Common myeloid progenitor, CD34-positive (primary cell): ENCODE data around the gene PHF2.

Experiments
- CTCF ChIA-PET: fragments of 350-600 bp; sonication (Branson Sonifier 250); formaldehyde crosslinking; loops from one replicate; lab custom pipeline; 2021; ENCODE audit warnings: antibody characterized with exemption; lab: Charles Lee
- POLR2A ChIA-PET: fragments of 350-600 bp; sonication (Branson Sonifier 250); formaldehyde crosslinking; loops from one replicate; lab custom pipeline; 2021; ENCODE audit warnings: antibody characterized with exemption; lab: Charles Lee
- DNase-seq, 3 donors: peaks; one replicate each; pipeline versions ENCODE4 v3.0.0 to v3.0.0-alpha.2; 2013
- H3K27ac ChIP-seq, 2 experiments: 1 replicate in 1 of 2; 2 replicates in 1 of 2; pipeline ENCODE4 v1.7.0; 2013; ENCODE audit warnings: inconsistent platforms in 2 of 2, low read length in 2 of 2, mild to moderate bottlenecking in 2 of 2, low read depth in 1 of 2, moderate library complexity in 1 of 2; ENCODE audit not compliant: severe bottlenecking in 2 of 2, insufficient read depth in 1 of 2, poor library complexity in 1 of 2
- H3K27me3 ChIP-seq, 5 experiments: replicated peaks in 2 of 5; 1 replicate in 3 of 5; 2 replicates in 2 of 5; pipeline versions ENCODE4 v1.6.1 to v1.7.0; 2013; ENCODE audit warnings: low read length in 4 of 5, mild to moderate bottlenecking in 2 of 5, moderate library complexity in 2 of 5, inconsistent platforms in 1 of 5; ENCODE audit not compliant: insufficient read depth in 5 of 5, control insufficient read depth in 4 of 5
- H3K36me3 ChIP-seq, 4 experiments: 1 replicate in 2 of 4; 2 replicates in 2 of 4; pipeline versions ENCODE4 v1.6.1 to v1.7.0; 2013; ENCODE audit warnings: low read length in 3 of 4, control low read depth in 1 of 4, mild to moderate bottlenecking in 1 of 4; ENCODE audit not compliant: control insufficient read depth in 4 of 4, insufficient read depth in 4 of 4
- H3K4me1 ChIP-seq, 4 experiments: 1 replicate in 3 of 4; 2 replicates in 1 of 4; pipeline versions ENCODE4 v1.6.1 to v1.7.1; 2013; ENCODE audit warnings: low read length in 3 of 4, mild to moderate bottlenecking in 3 of 4, control low read depth in 1 of 4, inconsistent platforms in 1 of 4, moderate library complexity in 1 of 4; ENCODE audit not compliant: control insufficient read depth in 4 of 4, insufficient read depth in 4 of 4; ENCODE audit errors: control extremely low read depth in 1 of 4
- H3K4me3 ChIP-seq, 7 experiments: 1 replicate in 4 of 7; 2 replicates in 3 of 7; pipeline versions ENCODE4 v1.5.1 to v1.7.0; 2013; ENCODE audit warnings: mild to moderate bottlenecking in 7 of 7, low read length in 6 of 7, moderate library complexity in 6 of 7, inconsistent platforms in 2 of 7, low read depth in 2 of 7, control low read depth in 1 of 7; ENCODE audit not compliant: insufficient read depth in 4 of 7, control insufficient read depth in 1 of 7; ENCODE audit errors: extremely low read depth in 1 of 7
- H3K9me3 ChIP-seq, 5 experiments: 1 replicate in 4 of 5; 2 replicates in 1 of 5; pipeline versions ENCODE4 v1.6.1 to v1.7.1; 2013; ENCODE audit warnings: low read length in 4 of 5, mild to moderate bottlenecking in 2 of 5, inconsistent platforms in 1 of 5, low read depth in 1 of 5, moderate library complexity in 1 of 5; ENCODE audit not compliant: control insufficient read depth in 4 of 5, insufficient read depth in 2 of 5; ENCODE audit errors: control extremely low read depth in 1 of 5
- WGBS: methylation state at CpG from one replicate; pipeline ENCODE4 v1.1.5; 2013; ENCODE audit not compliant: insufficient coverage; 5-methylcytosine and 5-hydroxymethylcytosine counted together

The PHF2 gene

DNA sequence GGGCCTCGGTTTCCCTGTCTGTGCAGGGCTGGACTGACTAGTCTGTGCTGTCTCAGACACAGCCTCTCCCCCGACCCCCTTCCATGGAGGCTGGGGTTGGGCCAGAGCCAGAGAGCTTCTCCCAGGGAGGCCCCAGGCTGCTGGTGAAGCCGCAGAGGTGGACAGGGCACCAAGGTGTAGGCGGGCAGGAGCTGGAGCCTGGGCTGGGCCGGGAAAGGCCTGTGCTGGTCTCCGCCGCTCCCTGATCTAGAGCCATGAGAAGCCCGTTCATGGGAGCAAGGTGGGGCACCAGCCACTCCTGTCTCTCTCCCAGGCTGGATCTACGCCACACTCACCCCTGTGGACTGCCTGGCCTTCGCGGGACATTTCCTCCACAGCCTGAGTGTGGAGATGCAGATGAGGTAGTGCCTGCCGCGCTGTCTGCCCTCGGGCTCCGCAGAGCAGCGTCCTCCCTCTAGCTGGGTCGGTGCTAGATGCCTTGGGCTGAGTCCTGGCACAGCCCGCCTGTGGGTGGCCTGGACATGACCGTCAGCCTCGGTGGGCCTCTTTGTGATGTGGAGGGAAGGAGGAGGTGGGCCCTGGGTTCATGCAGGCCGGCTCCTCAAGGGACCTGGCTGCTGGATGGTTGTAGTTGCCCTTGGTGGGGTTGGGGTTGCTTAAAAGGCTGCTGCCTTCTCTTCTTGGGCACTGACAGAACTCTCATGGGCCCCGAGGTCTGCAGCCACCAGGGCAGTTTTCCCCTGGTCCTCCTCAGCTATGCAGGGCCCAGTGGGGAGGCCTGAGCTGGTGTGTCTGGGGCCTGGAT lies 79.4 kb downstream of the PHF2 start:
- 99% methylated on average over 16 of the region's 22 CpGs for WGBS
- POLR2A ChIA-PET, result no interaction called here
- no peak overlapping the region for H3K27ac ChIP-seq
- H3K27me3 ChIP-seq, result no peaks in the 10 kb centered on the region
- peaks cover 4 to 64% (median 46%) of the 10 kb centered on the region in 4 experiments for H3K36me3 ChIP-seq
- H3K4me3 ChIP-seq, result no peak overlapping the region
- H3K4me1 ChIP-seq, result no peaks in the 10 kb centered on the region
- CTCF ChIA-PET, result no interaction called here
- H3K9me3 ChIP-seq, result no peaks in the 10 kb centered on the region
- DNase-seq, result no peak

DNA sequence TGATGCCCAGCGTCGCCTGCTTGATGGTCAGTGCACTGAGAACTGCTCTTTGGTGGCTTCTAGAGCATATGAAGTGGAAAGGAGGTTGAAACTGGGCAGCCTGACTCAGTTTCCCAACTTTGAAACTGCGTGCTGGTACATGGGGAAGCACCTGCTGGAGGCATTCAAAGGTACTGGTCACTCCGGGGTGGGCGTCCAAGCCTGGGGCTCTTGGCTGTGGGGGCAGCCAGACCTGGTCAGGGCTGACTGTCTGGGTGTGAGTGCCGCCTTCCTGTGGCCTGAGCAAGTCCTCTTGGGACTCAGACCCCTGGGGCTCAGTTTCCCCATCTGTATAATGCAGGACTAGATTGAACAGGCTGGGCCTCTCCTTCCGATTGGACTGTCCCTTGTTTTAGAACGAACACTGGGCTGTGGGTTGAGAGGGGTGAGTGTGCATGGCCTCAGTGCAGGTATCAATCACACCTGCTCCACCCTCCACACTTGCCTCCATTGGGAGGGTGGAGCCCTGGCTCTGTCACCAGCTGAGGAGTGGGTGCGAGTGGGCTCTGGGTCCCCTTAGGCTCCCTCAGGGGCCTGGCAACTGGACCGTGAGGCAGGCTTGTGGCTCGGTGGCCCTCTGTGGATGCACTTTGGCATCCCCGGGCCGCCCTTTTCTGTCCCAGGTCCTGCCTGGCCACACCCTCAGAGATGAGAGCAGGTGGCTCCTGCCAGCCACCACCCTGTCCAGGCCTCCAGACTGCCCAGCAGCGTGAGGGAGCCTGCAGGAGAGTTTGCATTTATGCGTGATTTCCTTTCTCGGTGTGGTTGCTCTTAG lies 80.2 kb downstream of the PHF2 start:
- ChIA-PET POLR2A (no interaction called here), CTCF (interaction anchor here (1.4 kb wide), 1 partner anchor 22 kb away, joined by 4 read pairs; no protein-coding TSS in a partner anchor)
- DNase-seq, result no peak
- H3K27ac ChIP-seq, result no peak overlapping the region
- no peaks in the 10 kb centered on the region for H3K4me1 ChIP-seq
- H3K4me3 ChIP-seq, result no peak overlapping the region
- 98% methylated on average over 13 of the region's 16 CpGs for WGBS
- no peaks in the 10 kb centered on the region for H3K27me3 ChIP-seq
- H3K9me3 ChIP-seq, result no peaks in the 10 kb centered on the region
- H3K36me3 ChIP-seq, result peaks cover 2 to 59% (median 42%) of the 10 kb centered on the region in 4 experiments

DNA sequence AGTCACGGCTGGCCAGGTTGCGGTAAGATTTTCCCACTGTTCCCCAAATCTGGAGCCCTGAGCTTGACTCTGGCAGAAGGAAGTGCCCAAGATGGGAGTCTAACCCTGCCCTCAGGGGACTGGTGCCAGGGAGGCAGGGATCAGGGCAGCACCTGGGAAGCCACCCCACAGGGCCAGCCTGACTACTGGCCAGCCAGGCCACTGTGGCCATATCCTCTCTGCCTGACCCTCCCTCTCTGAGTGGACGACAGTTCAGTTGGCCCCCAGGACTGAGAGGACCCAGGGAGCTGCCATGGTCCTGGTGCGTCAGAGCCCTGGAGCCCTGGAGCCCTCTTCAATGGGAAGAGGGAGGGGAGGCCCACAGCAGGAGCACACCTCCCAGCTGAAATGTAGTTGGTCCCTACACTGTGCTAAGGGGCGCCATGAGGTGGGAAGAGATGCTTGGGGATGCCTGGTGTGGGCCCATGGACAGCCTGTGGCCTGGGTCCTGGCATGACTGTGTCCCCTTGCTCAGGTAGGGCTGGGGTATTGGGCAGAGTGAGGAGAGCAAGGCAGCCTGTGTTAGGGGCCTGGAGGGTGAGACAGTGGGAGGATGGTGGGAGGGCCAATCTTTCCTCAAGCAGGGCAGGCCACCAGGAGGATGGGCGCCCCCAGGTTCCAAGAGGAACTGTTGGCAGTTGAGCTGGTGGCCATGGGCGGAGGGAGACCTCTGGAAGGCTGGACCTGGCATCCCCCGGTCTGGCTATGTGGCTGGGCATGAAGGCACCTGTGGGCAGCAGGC lies 81.1 kb downstream of the PHF2 start:
- Histone ChIP-seq H3K27ac (no peak overlapping the region), H3K4me3 (no peak overlapping the region), H3K9me3 (no peaks in the 10 kb centered on the region), H3K4me1 (no peaks in the 10 kb centered on the region), H3K27me3 (no peaks in the 10 kb centered on the region), H3K36me3 (peaks cover 2 to 61% (median 38%) of the 10 kb centered on the region in 4 experiments)
- 95% methylated on average over 8 of the region's 8 CpGs for WGBS
- CTCF ChIA-PET, result interaction anchor here (1.4 kb wide), 1 partner anchor 21 kb away, joined by 4 read pairs; no protein-coding TSS in a partner anchor
- POLR2A ChIA-PET, result no interaction called here
- no peak for DNase-seq

DNA sequence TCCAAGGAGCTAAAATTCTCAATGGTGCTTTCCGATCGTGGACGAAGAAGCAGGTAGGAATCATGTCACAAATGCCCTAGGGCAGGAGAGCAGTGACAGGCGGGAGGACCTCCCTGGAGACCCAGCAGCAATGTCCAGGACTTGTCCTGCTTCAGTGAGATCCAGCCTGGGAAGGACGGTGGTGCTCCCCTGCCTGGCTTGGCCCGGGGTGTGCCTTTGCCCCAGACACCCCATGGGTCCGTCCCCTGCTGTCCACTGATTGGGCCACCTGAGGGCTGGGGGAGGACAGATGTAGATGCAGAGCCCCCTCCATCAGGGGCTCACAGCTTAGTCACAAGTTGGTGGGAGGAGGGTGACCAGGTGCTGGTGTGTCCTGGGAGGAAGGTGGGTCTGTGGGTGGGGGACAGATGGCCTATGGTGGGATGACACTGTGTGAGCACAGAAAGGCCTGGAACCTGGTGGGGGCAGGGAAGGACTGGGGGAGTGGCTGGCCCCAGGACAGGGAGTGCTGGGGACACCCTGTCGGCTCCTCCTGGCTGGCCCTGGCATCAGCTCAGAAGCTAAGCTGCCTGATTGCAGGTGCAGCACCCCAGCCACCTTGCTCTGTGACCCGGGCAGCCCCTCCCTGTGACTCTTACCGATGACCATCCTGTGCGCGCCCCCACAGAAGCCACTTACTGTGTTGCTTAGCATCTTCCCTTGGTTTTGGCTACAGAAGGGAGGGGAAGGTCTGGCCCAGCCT lies 82.0 kb downstream of the PHF2 start:
- Histone ChIP-seq H3K27me3 (no peaks in the 10 kb centered on the region), H3K9me3 (no peaks in the 10 kb centered on the region), H3K4me3 (no peak overlapping the region), H3K4me1 (no peaks in the 10 kb centered on the region), H3K27ac (no peak overlapping the region), H3K36me3 (peaks cover 2 to 66% (median 34%) of the 10 kb centered on the region in 4 experiments)
- ChIA-PET POLR2A (no interaction called here), CTCF (interaction anchor here (1.4 kb wide), 1 partner anchor 20 kb away, joined by 4 read pairs; no protein-coding TSS in a partner anchor)
- DNase-seq, result no peak
- 98% methylated on average over 8 of the region's 12 CpGs for WGBS

- no peak for DNase-seq
- Histone ChIP-seq H3K36me3 (peaks cover 4 to 67% (median 29%) of the 10 kb centered on the region in 4 experiments), H3K27ac (no peak overlapping the region), H3K27me3 (no peaks in the 10 kb centered on the region), H3K4me3 (no peak overlapping the region), H3K9me3 (no peaks in the 10 kb centered on the region), H3K4me1 (no peaks in the 10 kb centered on the region)
- ChIA-PET CTCF (no interaction called here), POLR2A (no interaction called here)
- 97% methylated on average over 11 of the region's 12 CpGs for WGBS
These were observed 82.9 kb downstream of the PHF2 start for GRCh38 chr9:93659044-93659836.

GRCh38 chr9:93659837-93660177 lies 83.4 kb downstream of the PHF2 start:
- no peak for DNase-seq
- 83% methylated on average over 2 of the region's 4 CpGs for WGBS
- H3K4me1 ChIP-seq, result no peaks in the 10 kb centered on the region
- peaks cover 4 to 64% (median 30%) of the 10 kb centered on the region in 4 experiments for H3K36me3 ChIP-seq
- no peaks in the 10 kb centered on the region for H3K9me3 ChIP-seq
- no peak overlapping the region for H3K27ac ChIP-seq
- ChIA-PET CTCF (no interaction called here), POLR2A (no interaction called here)
- H3K27me3 ChIP-seq, result no peaks in the 10 kb centered on the region
- H3K4me3 ChIP-seq, result no peak overlapping the region
